ENCODE measurements around the gene SLC22A1. TPM values are rescaled to one million over a fixed set of nuclear protein-coding genes. Genes with fewer than 3 reads are reported as not detected.

SLC22A1 gene
- total and polyA plus RNA-seq, 2 experiments from 2014 or later, result 6.7 to 12.9 TPM

GRCh38 chr6:160127270-160128124 lies 5.9 kb downstream of the SLC22A1 start:
- H3K27ac ChIP-seq, result no peak overlapping the region
- no peaks in the 10 kb centered on the region for H3K36me3 ChIP-seq (replicated peaks; ENCODE audit: insufficient read depth, low read depth)
- no peaks in the 10 kb centered on the region for H3K4me1 ChIP-seq (ENCODE audit: insufficient read depth)
- no peaks in the 10 kb centered on the region for H3K9me3 ChIP-seq (ENCODE audit: low read depth)
- no peak overlapping the region for H3K4me3 ChIP-seq
- no peaks in the 10 kb centered on the region for H3K27me3 ChIP-seq
- H3K4me2 ChIP-seq, result no peak overlapping the region
- H3K79me2 ChIP-seq, result no peaks in the 10 kb centered on the region
- no peak overlapping the region for H2AFZ ChIP-seq
- no peak for TF ChIP-seq EZH2 (IDR thresholded peaks at IDR 0.05; ENCODE audit: borderline replicate concordance)
- TF ChIP-seq EZH2phosphoT487 (IDR thresholded peaks at IDR 0.05; ENCODE audit: low read depth, severe bottlenecking, unreplicated experiment), result no peak
- no peak for TF ChIP-seq CTCF (IDR thresholded peaks at IDR 0.05; ENCODE audit: poor library complexity)
- H4K20me1 ChIP-seq (ENCODE audit: insufficient read depth, poor library complexity, severe bottlenecking), result no peaks in the 10 kb centered on the region
- 93% methylated on average over 16 of the region's 16 CpGs for WGBS (ENCODE audit: low lambda C conversion rate, missing lambda C conversion rate)
- no peak for DNase-seq (ENCODE audit: low spot score)
- no peaks in the 10 kb centered on the region for H3K9me2 ChIP-seq (replicated peaks; ENCODE audit: insufficient read depth)

GRCh38 chr6:160128125-160128683 lies 6.6 kb downstream of the SLC22A1 start:
- Histone ChIP-seq H3K4me1 (ENCODE audit: insufficient read depth) (no peaks in the 10 kb centered on the region), H3K9me2 (replicated peaks; ENCODE audit: insufficient read depth) (no peaks in the 10 kb centered on the region), H3K27ac (no peak overlapping the region), H3K4me3 (no peak overlapping the region), H4K20me1 (ENCODE audit: insufficient read depth, poor library complexity, severe bottlenecking) (no peaks in the 10 kb centered on the region), H3K9me3 (ENCODE audit: low read depth) (no peaks in the 10 kb centered on the region), H2AFZ (no peak overlapping the region), H3K27me3 (no peaks in the 10 kb centered on the region), H3K4me2 (no peak overlapping the region), H3K36me3 (replicated peaks; ENCODE audit: insufficient read depth, low read depth) (no peaks in the 10 kb centered on the region), H3K79me2 (no peaks in the 10 kb centered on the region)
- DNase-seq (ENCODE audit: low spot score), result no peak
- TF ChIP-seq CTCF (IDR thresholded peaks at IDR 0.05; ENCODE audit: poor library complexity), result no peak
- no peak for TF ChIP-seq EZH2 (IDR thresholded peaks at IDR 0.05; ENCODE audit: borderline replicate concordance)
- no peak for TF ChIP-seq EZH2phosphoT487 (IDR thresholded peaks at IDR 0.05; ENCODE audit: low read depth, severe bottlenecking, unreplicated experiment)
- WGBS (ENCODE audit: low lambda C conversion rate, missing lambda C conversion rate), result 80% methylated on average over 3 of the region's 3 CpGs

GRCh38 chr6:160128879-160129516 lies 7.4 kb downstream of the SLC22A1 start:
- H3K27ac ChIP-seq, result no peak overlapping the region
- no peak for TF ChIP-seq EZH2 (IDR thresholded peaks at IDR 0.05; ENCODE audit: borderline replicate concordance)
- TF ChIP-seq CTCF (IDR thresholded peaks at IDR 0.05; ENCODE audit: poor library complexity), result no peak
- TF ChIP-seq EZH2phosphoT487 (IDR thresholded peaks at IDR 0.05; ENCODE audit: low read depth, severe bottlenecking, unreplicated experiment), result no peak
- no peaks in the 10 kb centered on the region for H3K79me2 ChIP-seq
- H4K20me1 ChIP-seq (ENCODE audit: insufficient read depth, poor library complexity, severe bottlenecking), result no peaks in the 10 kb centered on the region
- H3K36me3 ChIP-seq (replicated peaks; ENCODE audit: insufficient read depth, low read depth), result no peaks in the 10 kb centered on the region
- no peaks in the 10 kb centered on the region for H3K9me2 ChIP-seq (replicated peaks; ENCODE audit: insufficient read depth)
- no peak overlapping the region for H3K4me2 ChIP-seq
- no peak overlapping the region for H2AFZ ChIP-seq
- WGBS (ENCODE audit: low lambda C conversion rate, missing lambda C conversion rate), result 93% methylated on average over 6 of the region's 6 CpGs
- no peaks in the 10 kb centered on the region for H3K4me1 ChIP-seq (ENCODE audit: insufficient read depth)
- H3K9me3 ChIP-seq (ENCODE audit: low read depth), result no peaks in the 10 kb centered on the region
- no peak overlapping the region for H3K4me3 ChIP-seq
- no peak for DNase-seq (ENCODE audit: low spot score)
- H3K27me3 ChIP-seq, result no peaks in the 10 kb centered on the region
